EH (cell line): ENCODE measurements around the gene PRR13.
A peak's percentile ranks its signal among the peaks of the same experiment; 100 is the strongest.

Experiments
- DNase-seq: peaks from one replicate; pipeline ENCODE4 v3.0.0-alpha.2; 2015; ENCODE audit warnings: low read depth

The PRR13 gene

DNA sequence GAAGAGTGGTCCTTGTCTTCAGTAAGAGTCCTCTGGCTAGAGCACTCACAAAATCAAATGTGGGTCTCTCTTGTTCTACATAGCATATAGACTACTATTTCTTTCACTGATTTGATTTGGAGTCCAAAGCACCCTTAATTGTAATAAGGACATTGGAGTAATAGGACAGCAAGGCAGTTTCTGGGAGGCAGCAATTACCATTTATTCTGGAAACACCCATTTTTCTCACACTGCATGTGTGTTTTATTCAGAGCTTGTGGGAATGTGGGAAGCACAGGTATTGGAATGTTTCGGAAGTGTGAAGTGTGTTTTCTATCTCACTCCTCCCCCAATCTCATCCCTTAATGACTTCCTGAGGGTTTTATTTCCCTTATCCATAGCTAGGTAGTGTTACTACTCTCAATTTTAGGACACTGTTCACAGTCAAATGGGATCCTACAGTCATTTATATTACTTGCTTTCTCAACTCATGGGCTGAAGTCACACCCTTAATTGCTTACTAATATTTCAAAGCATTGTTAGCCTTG, 30.6 kb downstream of the PRR13 start:
- no peak for DNase-seq

DNA sequence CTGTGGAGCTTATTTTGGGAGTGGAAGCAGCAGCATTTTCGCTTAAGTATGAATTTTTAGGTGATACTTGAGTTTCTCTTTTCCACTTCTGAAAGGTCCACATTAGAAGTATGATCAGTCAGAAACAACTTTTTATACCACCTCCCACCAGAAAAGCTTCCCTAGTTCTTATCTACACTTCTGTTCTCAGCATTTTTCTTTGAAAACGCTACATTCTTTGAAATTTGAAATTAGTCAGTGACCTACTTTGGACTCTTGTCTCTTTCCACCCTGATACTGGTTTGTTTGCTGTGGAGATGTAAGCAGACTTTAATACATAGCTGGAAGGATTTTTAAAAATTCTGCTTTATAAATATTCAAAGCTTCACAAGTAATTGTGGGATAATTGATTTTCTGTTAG, 32.5 kb downstream of the PRR13 start:
- DNase-seq, result no peak

DNA sequence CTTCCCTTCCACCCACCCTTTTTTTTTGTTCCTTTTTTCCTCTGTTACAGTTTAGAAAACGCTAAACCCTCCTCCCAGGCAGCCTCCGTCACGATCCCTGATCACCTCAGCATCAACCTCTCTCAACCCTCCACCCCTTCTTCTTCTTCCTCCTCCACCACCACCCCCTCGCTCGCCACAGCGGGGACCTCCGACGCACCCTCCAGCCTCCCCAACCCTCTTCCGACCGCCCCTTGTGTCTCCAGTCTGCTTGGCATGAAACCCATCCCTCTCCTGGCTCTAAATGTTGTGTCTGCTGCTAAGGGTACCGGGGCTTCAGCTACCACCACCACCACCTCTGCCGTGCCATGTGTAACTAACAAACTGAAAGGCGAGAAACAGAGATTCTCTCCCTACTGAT, 33.3 kb downstream of the PRR13 start:
- no peak for DNase-seq

DNA sequence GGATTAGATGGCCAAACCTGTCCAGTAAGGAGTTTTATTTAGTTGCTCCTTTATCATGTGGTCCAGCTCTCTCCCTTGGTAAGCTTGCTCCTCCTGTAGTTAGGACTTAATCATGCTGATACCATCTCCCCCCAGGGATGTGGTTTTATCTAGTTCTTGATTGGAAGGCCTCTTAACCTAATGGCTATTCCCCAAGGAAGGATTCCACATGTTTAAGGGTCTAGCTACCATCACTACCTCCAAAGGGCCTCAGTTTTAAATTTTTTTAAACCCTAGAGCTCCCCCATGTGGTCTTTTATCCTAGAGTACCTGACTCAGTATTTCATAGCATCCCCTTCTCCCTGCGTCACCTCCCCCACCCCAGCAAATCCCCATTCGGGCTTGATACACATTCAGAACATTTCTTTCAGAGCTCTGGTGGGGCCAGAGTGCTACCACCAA, 35.3 kb downstream of the PRR13 start:
- peak; percentile 45 for DNase-seq

DNA sequence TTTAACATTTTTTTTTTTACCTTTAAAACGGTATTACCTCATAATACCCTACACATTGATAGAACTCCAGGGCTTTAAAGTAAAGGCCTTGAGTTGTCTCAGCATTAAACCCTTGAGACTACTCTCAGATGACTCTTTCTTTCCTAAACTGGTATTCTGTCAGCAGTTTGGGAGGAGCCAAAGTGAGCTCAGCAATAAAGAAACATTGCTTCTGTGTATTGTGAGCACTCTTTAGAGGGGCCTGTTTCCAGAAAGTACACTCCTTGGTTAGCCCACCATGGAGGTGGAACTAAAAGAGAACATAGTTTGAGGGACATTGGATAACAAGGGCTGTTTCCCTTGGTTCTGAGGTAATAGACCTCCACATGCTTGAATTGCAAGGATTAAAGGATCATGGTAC, 37.3 kb downstream of the PRR13 start:
- DNase-seq, result no peak

DNA sequence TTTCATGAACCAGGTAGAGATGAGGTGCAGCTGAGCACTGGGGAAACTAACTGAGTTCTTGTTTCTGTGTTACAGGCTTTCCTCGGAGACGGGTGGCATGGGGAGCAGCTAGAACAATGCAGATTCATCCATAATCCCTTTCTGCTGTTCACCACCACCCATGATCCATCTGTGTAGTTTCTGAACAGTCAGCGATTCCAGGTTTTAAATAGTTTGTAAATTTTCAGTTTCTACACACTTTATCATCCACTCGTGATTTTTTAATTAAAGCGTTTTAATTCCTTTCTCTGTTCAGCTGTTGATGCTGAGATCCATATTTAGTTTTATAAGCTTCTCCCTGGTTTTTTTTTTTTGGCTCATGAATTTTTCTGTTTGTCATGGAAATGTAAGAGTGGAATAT, 37.8 kb downstream of the PRR13 start:
- DNase-seq, result no peak

DNA sequence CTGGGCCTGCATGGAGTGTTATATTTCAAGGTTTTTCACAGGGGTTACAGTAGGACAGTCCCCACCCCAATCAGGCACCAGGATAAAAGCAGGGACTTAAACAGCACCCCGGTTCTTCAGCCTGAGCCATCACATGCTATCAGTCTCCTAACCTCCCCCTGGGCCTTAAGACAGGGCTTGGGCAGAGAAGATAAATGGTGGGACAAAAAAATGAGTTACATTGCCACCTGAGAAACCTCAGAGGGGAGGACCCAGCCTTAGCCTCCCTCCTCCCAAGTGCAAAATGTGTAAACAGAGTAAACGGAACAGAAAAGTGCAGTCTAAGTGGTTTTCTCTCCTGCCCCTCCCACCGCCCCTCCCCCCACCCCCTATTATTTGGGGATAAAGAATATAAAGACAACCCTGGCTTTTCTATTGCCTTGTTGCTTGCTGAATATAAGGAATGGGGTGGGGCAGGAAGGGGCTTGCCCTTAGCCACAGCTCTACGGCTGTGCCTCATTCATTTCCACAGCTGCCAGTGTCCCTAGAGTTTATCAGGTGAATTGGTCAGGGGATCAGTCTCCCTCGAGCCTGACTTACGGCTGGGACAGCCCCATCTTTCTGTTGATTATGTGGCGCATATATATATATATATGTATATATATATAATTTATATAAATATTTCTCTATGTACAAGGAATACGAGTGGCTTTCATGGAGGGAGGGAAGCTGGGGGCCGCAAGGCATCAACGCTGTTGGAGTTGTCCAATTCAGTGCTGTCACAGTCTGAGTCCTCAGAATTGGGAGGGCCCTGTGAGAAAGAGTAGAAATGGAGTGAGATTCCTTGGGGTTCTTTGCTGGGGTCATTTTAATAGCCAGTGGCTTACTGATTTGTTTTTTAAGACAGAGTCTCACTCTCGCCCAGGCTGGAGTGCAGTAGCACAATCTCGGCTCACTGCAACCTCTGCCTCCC, 39.2 kb downstream of the PRR13 start:
- no peak for DNase-seq

DNA sequence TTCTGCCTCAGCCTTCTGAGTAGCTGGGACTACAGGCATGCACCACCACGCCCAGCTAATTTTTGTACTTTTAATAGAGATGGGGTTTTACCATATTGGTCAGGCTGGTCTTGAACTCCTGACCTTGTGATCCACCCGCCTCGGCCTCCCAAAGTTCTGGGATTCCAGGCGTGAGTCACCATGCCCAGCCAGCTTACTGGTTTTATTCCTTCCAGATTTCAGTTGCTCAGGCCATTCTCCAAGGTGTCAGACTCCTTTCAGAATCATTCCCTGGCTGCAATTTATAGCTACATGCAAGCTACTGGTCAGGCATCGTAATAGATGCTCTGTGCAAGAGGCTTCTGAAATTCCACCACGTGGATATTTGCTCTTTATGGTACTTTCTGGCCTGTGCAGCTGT, 39.9 kb downstream of the PRR13 start:
- peak; percentile 88 for DNase-seq

DNA sequence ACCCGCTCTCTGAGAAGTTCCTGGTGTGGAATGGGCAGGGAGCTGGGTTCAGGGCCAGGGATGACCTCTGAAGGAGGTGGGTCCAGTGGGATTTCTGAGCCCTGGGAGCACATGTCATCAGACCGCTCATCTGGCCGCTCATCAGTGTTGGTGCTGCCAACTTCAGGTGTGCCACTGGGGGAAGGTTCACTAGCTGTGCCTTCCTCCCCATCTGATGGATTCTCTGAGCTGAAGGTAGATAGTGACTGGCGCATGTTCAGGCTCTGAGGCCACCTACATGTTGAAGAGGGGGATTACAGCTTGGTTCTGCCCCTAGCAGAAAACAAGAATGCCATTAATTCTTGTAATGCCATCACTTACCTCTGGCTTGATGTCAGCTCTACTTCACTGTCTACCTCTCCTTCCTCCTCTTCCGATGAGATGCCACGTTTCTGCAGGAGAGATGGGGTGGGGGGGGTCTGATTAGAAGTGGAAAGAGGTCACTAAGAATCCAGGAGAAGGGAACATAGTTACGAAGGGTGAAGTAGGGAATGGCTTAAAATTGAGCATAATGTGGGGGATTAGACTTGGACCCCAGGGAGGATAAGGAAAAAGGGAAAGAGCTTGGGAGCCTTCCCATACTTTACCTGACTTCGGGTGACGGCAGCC, 40.5 kb downstream of the PRR13 start:
- DNase-seq, result no peak

DNA sequence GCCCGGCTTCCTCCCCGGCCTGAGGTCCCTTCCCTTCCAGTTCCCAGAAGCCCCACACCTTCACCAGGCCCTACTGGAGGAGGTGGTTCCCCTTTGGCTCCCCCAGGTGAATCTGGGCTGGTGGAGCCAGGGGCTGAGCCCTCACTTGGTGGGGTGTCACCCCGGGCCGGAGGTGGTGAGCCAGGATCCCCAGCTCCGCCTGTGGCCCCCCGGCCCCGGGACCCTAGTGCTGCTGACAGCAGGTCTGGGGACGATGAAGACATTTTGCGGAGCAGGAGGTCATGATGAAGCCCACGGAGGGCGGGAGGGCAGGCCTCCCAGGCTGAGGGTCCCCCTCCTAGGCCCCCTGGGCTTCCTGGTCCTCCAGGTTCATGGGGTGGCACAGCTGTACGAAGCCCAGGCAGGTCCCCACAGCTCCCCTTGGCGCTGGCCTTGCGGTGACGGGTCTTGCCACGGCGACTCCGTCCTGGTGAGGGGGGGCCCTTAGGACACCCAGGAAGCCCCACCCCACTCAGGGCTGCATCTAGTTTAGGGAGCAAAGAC, 41.2 kb downstream of the PRR13 start:
- DNase-seq, result no peak

DNA sequence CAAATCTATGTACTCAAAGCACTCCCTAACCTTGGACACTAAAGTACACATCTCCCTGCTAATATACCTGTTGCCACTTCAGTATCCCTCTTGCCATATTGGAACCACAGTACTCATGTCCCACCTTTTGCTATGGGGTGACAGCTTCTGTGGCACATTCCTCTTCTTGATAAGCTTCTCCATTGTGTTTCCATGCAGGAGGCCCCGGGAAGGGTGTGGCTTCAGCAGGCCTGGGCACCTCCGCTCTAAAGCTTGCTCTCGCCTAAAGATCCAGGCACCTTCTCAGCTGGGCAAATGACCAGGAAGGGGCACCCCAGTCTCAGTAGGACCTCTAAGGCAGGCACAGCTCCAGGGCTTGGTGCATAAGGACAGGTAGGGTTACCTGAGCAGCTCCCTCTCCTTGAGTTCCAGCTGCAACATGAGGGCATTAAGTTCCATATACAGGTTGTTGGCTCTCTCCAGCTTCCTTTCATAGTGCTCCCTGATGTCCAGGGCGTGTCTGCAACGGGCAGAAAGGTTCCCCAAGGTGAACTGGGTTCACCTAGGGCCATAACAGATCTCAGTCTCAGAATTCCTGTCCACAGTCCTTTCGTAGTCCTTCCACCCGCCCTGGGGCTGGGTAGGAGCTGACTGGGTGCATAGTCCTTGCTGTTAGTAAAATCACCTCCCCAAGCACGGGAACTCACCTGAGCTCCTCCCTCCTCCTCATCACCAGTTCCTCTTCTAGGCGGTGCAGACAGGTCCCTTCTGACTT, 41.9 kb downstream of the PRR13 start:
- DNase-seq, result no peak

DNA sequence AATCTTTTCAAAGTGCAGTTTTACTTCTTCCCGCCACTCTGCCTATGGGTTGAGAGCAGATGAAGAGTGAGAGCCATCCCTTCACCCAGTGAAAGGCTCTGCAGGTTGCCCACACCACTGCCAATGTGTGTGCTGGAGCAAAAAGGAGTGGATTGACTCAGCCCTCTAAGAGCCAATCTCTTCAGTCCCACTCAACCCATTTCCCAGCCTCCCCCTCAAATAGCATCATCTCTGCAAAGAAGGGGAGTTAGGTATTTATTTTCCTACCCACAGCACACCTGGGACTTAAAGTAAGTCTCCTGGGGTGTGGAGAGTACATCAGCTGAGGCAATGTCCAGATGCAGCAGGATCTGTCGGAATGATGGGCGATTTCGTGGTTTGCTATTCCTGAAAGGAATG, 42.4 kb downstream of the PRR13 start:
- no peak for DNase-seq

DNA sequence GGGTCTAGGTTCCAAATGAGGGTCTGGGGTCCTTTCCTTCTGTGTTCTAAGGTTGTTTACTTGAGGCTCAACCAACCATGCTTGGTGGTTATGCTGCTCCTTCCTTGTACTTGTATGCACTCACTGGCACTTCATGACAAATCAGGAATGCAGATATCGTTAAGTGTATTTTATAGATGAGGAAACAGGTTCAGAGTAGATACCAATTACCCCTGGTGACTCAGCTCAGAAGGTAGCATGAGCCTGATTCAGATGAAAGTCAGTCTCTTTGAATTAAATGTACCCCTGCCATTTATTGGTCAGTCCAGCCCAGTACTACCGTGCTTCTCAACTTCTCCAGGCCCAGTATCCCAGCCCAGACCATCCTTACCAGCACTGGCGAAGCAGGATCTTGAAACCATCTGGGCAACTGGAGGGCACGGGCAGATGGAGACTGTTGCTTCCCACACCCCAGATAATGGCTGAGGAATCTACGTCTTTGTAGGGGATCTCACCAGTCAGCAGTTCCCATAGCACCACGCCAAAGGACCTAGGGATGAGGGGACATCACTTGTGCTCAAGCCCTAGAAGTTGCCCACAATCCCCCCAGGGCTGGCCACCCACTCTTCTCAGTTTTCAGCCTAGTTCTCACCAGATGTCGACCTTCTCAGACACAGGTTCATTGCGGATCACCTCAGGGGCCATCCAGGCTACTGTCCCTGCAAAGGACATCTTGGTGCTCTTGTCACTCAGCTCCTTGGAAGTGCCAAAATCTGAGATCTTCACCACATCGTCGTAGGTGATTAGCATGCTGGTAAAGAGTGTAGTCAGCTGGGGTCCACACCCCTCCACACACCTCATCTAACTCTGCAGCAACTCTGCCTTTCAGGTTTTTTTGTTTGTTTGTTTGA, 43.4 kb downstream of the PRR13 start:
- DNase-seq, result peak; percentile 66

DNA sequence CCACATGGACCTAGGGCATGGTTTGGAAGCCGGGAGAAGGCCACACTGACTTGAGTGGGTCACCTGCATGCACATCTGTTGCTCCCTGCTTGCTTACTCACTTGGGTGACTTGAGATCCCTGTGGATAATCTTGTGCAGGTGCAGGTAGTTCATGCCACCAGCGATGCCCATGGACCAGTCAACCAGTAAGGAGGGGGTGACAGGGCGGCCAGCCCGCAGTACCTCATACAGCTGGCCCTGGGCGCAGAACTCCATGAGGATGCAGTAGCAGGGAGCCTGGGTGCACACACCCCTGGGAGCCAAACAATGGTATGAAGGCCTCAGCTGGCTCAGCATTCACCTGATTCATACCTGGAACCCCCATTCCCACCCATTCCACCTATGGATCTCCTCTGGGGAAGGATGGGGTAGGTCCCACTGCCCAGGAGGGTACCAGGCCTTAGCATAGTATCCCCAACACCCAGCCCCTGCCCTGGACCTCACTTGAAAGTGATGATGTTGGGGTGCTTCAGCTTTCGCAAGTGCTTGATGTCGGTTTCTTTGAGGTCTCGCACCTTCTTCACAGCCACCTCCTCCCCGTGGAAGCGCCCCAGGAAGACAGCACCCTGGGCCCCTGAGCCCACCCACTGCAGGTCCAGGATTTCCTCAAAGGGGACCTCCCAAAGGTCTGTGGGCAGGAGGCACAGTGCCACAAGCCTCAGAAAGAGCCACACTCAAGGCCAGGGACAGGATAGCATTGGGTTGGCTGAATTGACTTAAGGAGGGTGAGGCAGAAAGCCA, 44.6 kb downstream of the PRR13 start:
- no peak for DNase-seq

DNA sequence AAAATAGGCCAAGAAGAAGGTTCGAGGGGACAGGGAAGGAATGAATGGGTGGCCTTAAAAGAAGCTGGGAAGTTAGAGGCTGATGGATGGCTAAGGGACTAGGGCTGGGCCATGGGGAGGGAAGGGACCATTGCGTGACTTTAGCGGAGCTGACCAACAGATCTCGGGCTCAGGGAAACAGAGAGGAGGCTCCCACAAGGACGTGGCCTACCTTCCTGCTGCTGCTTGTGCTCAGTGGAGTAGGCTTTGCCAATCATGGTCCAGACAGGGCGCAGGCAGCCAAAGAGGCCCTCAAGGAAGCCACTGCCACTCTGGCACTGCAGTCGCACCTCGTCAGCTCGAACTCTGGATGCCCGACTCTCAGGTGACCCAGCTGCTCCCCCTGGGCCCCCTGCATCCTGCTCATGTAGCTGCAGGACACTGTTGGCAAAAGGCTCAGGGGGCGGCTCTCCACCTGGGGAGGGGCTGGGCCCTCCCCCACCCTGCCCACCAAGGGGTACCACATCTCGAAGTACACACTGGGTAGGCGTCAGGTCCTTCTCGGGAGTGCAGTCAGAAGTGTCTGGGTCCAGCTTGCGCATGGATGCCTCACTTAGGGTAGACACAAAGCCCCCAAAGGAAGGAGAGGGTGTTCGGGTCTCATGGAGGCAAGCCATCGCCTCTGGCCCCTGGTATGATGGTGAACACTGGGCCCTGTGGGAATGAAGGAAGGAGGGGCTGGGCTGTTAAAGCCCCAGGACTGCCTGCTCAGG, 45.4 kb downstream of the PRR13 start:
- DNase-seq, result no peak

DNA sequence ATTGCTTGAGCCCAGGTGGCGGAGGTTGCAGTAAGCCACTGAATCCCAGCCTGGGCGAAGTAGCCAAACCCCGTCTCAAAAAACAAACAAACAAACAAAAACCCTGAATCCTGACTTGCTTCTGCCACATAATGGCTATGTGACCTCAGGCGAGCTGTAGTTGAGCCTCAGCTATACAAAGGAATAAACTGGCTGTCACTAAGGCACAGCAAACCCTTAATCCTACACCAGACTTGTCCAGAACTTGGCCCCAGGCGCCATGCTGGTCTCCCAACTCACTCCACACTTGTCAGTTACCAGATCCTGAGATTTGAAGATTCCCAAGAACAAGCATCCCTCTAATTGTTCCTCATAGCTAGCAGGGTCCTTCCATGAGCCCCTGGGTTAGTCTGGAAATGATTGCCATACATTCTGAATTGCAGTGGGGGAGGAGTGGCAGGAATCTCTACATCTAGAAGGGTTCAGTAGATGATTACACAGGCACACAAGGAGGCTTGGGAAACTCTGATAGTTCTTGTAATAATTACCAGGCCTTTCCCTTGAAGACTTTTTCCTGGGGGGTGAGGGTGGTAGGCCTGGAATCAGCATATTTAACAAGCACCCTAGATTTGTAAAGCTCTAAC, 47.8 kb downstream of the PRR13 start:
- DNase-seq, result no peak

DNA sequence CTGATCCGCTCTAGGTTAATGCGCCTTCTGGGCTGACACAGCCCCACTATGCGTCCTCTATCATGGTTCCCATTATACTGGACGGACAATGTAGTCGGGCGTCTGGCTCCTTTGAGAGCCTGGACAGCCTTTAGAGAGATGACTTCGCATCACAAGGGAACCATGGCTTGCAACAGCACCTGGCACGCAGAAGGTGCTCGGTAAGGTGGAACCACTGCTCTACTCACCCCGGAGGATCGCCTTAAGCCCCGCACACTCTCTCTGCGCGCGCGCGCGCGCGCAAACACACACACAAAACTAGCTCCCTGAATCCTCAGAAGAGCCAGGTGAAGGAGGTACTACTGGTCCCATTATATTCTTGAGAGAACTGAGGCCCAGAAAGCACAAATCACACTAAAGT, 50.7 kb downstream of the PRR13 start:
- DNase-seq, result no peak

DNA sequence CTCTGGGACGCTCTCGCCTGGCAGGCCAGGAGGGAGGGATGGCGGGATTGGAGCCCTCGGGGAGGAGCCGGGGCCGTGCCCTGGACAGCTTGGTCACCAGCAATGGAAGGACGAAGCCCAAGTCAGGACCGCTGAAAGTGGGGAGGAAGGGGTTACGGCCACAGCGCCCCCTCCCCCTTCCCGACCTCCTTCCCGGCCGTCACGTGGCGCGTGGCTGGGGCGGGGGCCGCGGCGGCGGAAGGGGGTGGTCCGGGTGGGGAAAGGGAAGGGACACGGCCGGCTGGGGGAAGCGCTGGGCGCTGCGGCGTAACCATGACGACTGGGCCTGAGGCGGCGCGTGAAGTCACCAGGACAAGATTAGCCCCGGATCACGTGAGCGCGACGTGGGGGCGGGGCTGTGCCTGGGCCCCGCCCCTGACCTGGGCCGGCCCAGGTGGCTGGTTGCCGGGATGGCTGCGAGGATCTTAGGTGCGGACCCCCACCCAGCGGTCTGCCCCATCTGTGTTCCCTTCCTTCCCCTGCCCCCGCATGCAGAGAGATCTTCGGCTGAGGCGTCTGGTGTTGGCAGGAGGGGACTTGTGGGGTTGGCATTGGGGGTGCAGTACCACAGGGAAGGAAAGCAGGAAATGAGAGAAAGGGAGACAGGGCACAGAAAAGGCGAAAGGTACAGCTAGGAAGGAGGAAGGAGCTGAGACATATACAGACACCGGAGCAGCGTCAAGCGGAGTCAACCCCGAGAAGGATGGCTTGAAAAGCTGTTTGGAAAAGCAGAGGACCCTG, 51.5 kb downstream of the PRR13 start:
- peak; percentile 92 for DNase-seq
